H1 (cell line): Measurements from ENCODE around the gene COL4A2. TPM values are rescaled to one million over a fixed set of nuclear protein-coding genes. Genes with fewer than 3 reads are reported as not detected.

Experiments used
- CEBPB ChIP-seq: IDR thresholded peaks from 2 replicates; pipeline ENCODE4 v1.6.1; 2012; ENCODE audit warnings: low read depth, low read length
- CREB1 ChIP-seq: IDR thresholded peaks from 2 replicates; pipeline ENCODE4 v1.6.1; 2012; ENCODE audit warnings: inconsistent platforms
- HDAC6 ChIP-seq: IDR thresholded peaks from one replicate; pipeline ENCODE4 v1.7.1; 2012; ENCODE audit warnings: low read depth, mild to moderate bottlenecking, inconsistent platforms, low read length, moderate library complexity
- PHF8 ChIP-seq: fragments of 200-600 bp; sonication (generic); conservative IDR thresholded peaks from 2 replicates; pipeline ENCODE4 v1.7.1; 2012; ENCODE audit warnings: low read depth, mild to moderate bottlenecking, inconsistent platforms, low read length, moderate library complexity
- POLR2AphosphoS5 ChIP-seq: IDR thresholded peaks from 2 replicates; pipeline ENCODE4 v1.6.1; 2011; ENCODE audit warnings: low read depth, low read length
- SIN3A ChIP-seq, 2 experiments: IDR thresholded peaks in 1 of 2; conservative IDR thresholded peaks in 1 of 2; 2 replicates each; pipeline ENCODE4 v1.6.1; 2011 to 2012; ENCODE audit warnings: low read length in 2 of 2, improper control_type of control experiment in 1 of 2, low read depth in 1 of 2, mild to moderate bottlenecking in 1 of 2
- USF2 ChIP-seq: IDR thresholded peaks from 2 replicates; pipeline ENCODE4 v1.6.1; 2011; ENCODE audit warnings: low read length, improper control_type of control experiment
- polyA plus RNA-seq, 7 experiments: library from polyadenylated mRNA; depleted of rRNA in 3 of 7; stranded (reverse) in 5 of 7; unstranded in 2 of 7; fragments of >200 nt in 5 of 7; fragments of 200-250 nt in 2 of 7; gene quantifications; 1 replicate in 5 of 7; 2 replicates in 1 of 7; 4 replicates in 1 of 7; pipeline versions ENCODE4 v1.2.1 to v1.2.3, GENCODE V29; 2011 to 2013; ENCODE audit warnings: missing spikeins in 2 of 7, mixed read lengths in 2 of 7
- total RNA-seq: library from RNA; stranded (reverse); fragmentation: NEBNext Ultra II Directional; extraction: Animal tissue kit (Norgen Biotek cat#: 25700); gene quantifications from 2 replicates; pipeline ENCODE4 v1.2.1, GENCODE V29; 2021

COL4A2 gene
- total and polyA plus RNA-seq, 2 of the 8 experiments (the other 6 are each of a cell fraction or from before 2014, with no cell fraction given) = 80.4 to 87.3 TPM

DNA sequence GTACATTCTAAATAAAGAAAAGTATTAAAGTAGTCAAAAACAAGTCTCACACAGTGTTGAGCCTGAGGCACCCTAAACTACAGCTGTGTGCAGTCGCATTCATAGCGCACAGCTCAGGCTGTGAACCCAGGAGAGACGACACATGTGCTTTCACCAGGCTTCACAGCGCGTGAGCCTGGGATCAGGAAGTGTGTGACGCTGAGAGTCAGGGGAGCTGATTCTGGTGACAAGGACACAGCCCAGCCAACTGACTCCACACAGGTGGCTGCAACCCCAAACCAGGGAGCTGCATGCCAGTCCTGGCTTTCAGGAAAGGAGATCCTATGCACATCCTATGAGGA, 41.8 kb upstream of the COL4A2 start (continued):
- TF ChIP-seq USF2 = no peak
- no peak for TF ChIP-seq CEBPB
- TF ChIP-seq PHF8 = no peak
- TF ChIP-seq SIN3A (conservative IDR thresholded peaks at IDR 0.05 in 1 of 2, IDR thresholded peaks at IDR 0.05 in 1 of 2; ENCODE audit: low read depth in 1 of 2, low read length in 2 of 2) = no peak
- no peak for TF ChIP-seq HDAC6
- TF ChIP-seq POLR2AphosphoS5 = no peak
- TF ChIP-seq CREB1 = no peak
- TF ChIP-seq, all 59 proteins: peak for 0
